Omental fat pad (tissue), 4 donors: ENCODE measurements around the gene ACOT9. TPM values are rescaled to one million over a fixed set of nuclear protein-coding genes. Genes with fewer than 3 reads are reported as not detected.

Experiments
- ATAC-seq: fragments of 150-250 bp; one replicate; pipeline ENCODE4 v1.9.1; 2016; ENCODE audit warnings: mild to moderate bottlenecking, moderate library complexity; ENCODE audit not compliant: low FRiP score
- DNase-seq: peaks from one replicate; pipeline ENCODE4 v3.0.0-alpha.2; 2019; ENCODE audit warnings: low spot score
- total RNA-seq, 4 donors: library from RNA; depleted of rRNA; stranded (reverse); fragments of >200 nt; gene quantifications; one replicate each; pipeline ENCODE4 v1.1.0, GENCODE V29; 2016
- TF ChIP-seq, protein P1 (sequence below), 3 donors: fragments of 450-650 bp; IDR thresholded peaks; one replicate each; pipeline ENCODE4 v1.5.1; 2016 to 2017; ENCODE audit warnings: antibody characterized with exemption in 3 of 3, mild to moderate bottlenecking in 3 of 3, moderate library complexity in 2 of 3

The ACOT9 gene, protein sequence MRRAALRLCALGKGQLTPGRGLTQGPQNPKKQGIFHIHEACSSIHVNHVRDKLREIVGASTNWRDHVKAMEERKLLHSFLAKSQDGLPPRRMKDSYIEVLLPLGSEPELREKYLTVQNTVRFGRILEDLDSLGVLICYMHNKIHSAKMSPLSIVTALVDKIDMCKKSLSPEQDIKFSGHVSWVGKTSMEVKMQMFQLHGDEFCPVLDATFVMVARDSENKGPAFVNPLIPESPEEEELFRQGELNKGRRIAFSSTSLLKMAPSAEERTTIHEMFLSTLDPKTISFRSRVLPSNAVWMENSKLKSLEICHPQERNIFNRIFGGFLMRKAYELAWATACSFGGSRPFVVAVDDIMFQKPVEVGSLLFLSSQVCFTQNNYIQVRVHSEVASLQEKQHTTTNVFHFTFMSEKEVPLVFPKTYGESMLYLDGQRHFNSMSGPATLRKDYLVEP
- total RNA-seq, result 10 to 100 TPM; 39.0 to 65.3 (median 57.3) TPM

DNA sequence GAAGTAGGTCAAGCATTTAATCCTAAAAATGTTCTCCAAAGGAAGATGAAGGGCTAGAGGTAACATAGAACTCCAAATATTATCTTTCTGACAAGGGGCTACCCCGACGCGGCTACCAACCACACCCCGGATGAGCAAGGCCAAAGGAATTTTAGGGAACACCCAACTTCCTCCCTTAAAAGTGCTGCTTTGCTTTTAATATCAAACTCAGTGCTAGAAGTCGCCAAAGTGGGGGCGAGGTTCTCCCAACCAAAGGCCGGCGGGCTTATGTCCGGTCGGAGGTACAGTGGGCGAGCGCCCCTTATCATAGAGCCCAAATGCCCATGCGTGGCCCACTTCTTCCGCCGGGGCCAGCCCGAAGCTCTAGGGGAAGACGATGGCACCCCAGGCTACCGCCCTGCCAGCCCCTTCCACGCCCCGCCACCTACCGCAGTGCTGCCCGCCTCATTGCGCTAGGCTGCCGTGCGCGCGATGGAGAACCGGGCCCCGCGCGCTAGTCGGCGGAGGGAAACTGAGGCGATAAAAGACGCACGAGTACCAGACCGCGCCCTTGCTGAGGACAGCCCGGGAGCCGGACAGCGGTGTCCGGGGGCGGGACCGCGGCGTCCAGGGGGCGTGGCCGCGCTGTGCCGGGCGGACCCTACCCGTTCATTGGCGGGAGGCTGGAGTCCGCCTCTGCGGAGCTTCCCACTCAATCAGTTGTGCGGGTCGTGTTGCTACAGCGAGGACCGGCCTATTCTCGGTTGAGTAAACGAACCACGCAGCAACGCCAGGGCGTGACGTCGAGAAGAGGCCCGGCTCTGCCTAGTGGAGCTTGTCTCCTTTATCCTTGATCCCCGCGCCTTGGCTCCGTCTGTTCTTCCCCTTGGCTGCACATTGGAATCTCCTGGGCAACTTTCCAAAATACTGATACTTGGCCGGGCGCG lies at the start of gene ACOT9:
Gene ACOT9 (minus strand): TSS at position 580 of the 926 bp plus-strand sequence. CDS start 132 bp downstream, at position 448.
- ATAC-seq, result peak; percentile 98
- TF ChIP-seq, protein P1, sequence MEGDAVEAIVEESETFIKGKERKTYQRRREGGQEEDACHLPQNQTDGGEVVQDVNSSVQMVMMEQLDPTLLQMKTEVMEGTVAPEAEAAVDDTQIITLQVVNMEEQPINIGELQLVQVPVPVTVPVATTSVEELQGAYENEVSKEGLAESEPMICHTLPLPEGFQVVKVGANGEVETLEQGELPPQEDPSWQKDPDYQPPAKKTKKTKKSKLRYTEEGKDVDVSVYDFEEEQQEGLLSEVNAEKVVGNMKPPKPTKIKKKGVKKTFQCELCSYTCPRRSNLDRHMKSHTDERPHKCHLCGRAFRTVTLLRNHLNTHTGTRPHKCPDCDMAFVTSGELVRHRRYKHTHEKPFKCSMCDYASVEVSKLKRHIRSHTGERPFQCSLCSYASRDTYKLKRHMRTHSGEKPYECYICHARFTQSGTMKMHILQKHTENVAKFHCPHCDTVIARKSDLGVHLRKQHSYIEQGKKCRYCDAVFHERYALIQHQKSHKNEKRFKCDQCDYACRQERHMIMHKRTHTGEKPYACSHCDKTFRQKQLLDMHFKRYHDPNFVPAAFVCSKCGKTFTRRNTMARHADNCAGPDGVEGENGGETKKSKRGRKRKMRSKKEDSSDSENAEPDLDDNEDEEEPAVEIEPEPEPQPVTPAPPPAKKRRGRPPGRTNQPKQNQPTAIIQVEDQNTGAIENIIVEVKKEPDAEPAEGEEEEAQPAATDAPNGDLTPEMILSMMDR (IDR thresholded peaks at IDR 0.05), result no peak
- peak; percentile 51 for DNase-seq

DNA sequence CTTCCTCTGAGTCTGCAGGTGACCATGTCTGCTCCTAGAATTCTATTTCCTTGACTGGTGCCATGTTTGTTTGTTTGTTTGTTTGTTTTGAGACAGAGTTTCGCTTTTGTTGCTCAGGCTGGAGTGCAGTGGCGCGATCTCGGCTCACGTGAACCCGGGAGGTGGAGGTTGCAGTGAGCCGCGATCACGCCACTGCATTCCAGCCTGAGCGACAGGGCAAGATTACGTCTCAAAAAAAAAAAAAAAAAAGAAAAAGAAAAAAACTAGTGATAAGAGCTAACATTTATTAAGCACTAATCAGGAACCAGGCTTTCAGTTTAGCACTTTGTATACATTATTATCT lies 47.0 kb upstream of the ACOT9 start:
- ATAC-seq (no peak), DNase-seq (no peak)
- TF ChIP-seq, protein P1 (IDR thresholded peaks at IDR 0.05), result no peak

DNA sequence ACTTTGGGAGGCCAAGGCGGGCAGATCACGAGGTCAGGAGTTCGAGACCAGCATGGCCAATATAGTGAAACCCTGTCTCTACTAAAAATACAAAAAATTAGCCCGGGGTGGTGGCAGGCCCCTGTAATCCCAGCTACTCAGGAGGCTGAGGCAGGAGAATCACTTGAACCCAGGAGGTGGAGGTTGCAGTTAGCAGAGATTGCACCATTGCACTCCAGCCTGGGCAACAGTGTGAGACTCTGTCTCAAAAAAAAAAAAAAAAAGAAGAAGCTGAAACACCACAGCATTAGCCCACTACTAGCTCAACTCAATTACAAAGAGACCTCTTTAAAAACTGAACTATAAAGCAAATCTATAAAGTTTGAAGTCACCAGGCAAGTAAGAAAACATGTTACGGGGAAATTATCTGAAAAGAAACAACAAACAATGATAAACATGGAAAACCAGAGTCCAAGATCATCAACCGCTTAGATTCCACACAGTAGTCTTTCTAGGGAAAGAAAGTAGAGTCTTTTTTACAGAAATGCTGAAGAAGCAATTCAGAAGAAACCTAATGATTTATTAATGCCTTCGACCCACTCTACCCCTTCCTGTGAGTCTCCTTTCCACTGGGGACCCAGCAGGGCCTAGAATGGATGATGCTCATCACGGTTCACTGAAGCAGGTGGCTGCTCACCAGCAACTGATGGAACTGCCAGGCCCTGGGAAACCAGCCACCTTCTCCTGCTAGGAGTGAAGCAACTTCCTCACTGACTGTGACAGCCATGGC lies 46.5 kb upstream of the ACOT9 start:
- no peak for ATAC-seq

DNA sequence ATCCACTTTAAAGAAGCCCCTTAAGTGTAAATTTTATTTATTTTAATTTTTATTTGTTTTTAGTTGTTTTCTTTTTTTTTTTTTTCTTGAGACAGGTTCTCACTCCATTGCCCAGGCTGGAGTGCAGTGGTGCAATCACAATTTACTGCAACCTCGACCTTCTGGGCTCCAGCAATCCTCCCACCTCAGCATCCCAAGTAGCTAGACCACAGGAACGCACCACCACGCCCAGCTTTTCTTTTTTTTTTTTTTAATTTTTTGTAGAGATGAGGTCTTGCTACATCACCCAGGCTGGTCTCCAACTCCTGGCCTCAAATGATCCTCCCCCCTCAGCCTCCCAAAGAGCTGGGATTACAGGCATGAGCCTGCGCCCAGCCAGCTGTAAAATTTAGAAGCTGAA lies 45.9 kb upstream of the ACOT9 start:
- DNase-seq, result no peak
- no peak for ATAC-seq
- TF ChIP-seq, protein P1 (IDR thresholded peaks at IDR 0.05), result no peak

More for the DNA sequence above, 46.5 kb upstream of the ACOT9 start:
- DNase-seq, result no peak
- TF ChIP-seq, protein P1 (IDR thresholded peaks at IDR 0.05), result no peak

DNA sequence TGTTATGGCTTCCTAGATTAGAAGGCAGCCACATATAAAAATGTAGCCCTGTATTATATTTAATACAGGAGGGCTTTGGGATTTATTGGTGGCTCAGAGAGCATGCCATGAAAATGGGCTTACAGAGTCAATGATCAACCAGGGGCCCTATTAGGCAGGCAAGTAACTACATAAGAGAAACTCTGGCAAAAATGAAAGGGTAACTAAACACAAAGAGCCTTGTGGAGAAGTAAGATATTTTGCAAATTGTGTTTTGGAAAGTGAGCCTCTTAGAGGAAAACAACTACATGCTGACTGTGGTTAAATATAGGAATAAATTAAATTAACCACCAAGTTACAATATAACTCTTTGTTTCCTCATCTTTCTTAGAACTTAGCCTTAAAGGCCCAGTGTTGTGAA lies 45.4 kb upstream of the ACOT9 start:
- ATAC-seq (no peak), DNase-seq (no peak)
- TF ChIP-seq, protein P1 (IDR thresholded peaks at IDR 0.05), result no peak

DNA sequence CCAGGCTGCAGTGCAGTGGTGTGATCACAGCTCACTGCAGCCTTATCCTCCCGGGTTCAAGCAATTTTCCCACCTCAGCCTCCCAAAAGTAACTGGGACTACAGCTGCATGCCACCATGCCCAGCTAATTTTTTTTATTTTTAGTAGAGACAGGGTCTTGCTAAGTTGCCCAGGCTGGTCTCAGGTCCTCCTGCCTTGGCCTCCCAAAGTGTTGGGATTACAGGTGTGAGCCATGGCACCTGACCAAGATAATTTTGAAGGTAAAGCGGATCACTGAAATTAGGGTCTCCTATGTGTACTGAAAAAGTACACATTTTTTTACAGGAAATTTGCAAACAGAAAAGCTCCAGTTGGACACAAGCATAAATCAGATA lies 44.7 kb upstream of the ACOT9 start:
- TF ChIP-seq, protein P1 (IDR thresholded peaks at IDR 0.05), result no peak

More for the DNA sequence above, 44.7 kb upstream of the ACOT9 start:
- no peak for ATAC-seq
- DNase-seq, result no peak
